ENCODE data around the gene FYCO1.

The FYCO1 gene

GRCh38 chr3:45885979-45886705 is 109.5 kb downstream of the FYCO1 start, which contains the start of gene CCR9:
TSS of gene CCR9 (plus strand) at chr3:45886543. CDS start at chr3:45894934, 8,391 bp downstream.
- DNase-seq (ENCODE audit: low spot score), result no peak

GRCh38 chr3:45884368-45885201 is 111.0 kb downstream of the FYCO1 start:
- DNase-seq (ENCODE audit: low spot score), result no peak

- DNase-seq (ENCODE audit: low spot score), result no peak
Observed at GRCh38 chr3:45881078-45882022, 114.3 kb downstream of the FYCO1 start.

GRCh38 chr3:45880725-45881077 is 114.9 kb downstream of the FYCO1 start:
- DNase-seq (ENCODE audit: low spot score), result no peak

- DNase-seq (ENCODE audit: low spot score), result no peak
Observed at GRCh38 chr3:45878124-45878523, 117.5 kb downstream of the FYCO1 start.

GRCh38 chr3:45874677-45875346 is 120.8 kb downstream of the FYCO1 start:
- DNase-seq (ENCODE audit: low spot score), result no peak

- DNase-seq (ENCODE audit: low spot score), result no peak
Observed at GRCh38 chr3:45873638-45874037, 122.0 kb downstream of the FYCO1 start.

- DNase-seq (ENCODE audit: low spot score), result no peak
Observed at GRCh38 chr3:45873036-45873435, 122.6 kb downstream of the FYCO1 start.

- DNase-seq (ENCODE audit: low spot score), result no peak
Observed at GRCh38 chr3:45872569-45872968, 123.1 kb downstream of the FYCO1 start.

GRCh38 chr3:45871780-45872179 is 123.8 kb downstream of the FYCO1 start:
- DNase-seq (ENCODE audit: low spot score), result no peak

- DNase-seq (ENCODE audit: low spot score), result no peak
Observed at GRCh38 chr3:45870099-45870498, 125.5 kb downstream of the FYCO1 start.

- DNase-seq (ENCODE audit: low spot score), result no peak
Observed at GRCh38 chr3:45869638-45870037, 126.0 kb downstream of the FYCO1 start.

GRCh38 chr3:45868650-45869049 is 127.0 kb downstream of the FYCO1 start:
- no peak for DNase-seq (ENCODE audit: low spot score)

GRCh38 chr3:45868213-45868612 is 127.4 kb downstream of the FYCO1 start:
- no peak for DNase-seq (ENCODE audit: low spot score)

All from SW480 (cell line).